Breast epithelium (tissue), 4 donors: Measurements from ENCODE around the gene IDS. TPM values are rescaled to one million over a fixed set of nuclear protein-coding genes. Genes with fewer than 3 reads are reported as not detected.

Experiments
- DNase-seq, 2 donors: peaks; one replicate each; pipeline ENCODE4 v3.0.0-alpha.2; 2019; ENCODE audit warnings: low spot score in 2 of 2
- H3K27ac ChIP-seq, 2 donors: fragments of 200-600 bp; sonication (generic) in 1 of 2; one replicate each; pipeline ENCODE4 v1.5.1; 2016 to 2019; ENCODE audit warnings: mild to moderate bottlenecking in 1 of 2
- H3K27me3 ChIP-seq, 2 donors: fragments of 200-600 bp; sonication (generic) in 1 of 2; one replicate each; pipeline versions ENCODE4 v1.5.1 to v1.6.0; 2017 to 2019; ENCODE audit warnings: control low read depth in 1 of 2, mild to moderate bottlenecking in 1 of 2
- H3K36me3 ChIP-seq: fragments of 200-600 bp; one replicate; pipeline ENCODE4 v1.5.1; 2019
- H3K4me1 ChIP-seq, 2 donors: fragments of 200-600 bp; sonication (generic); one replicate each; pipeline ENCODE4 v1.5.1; 2016 to 2019; ENCODE audit warnings: control low read depth in 1 of 2
- H3K4me3 ChIP-seq, 3 donors: fragments of 200-600 bp; sonication (generic); 1 replicate in 2 of 3; 2 replicates in 1 of 3; pipeline ENCODE4 v1.5.1; 2016 to 2019; ENCODE audit warnings: mild to moderate bottlenecking in 3 of 3, moderate library complexity in 2 of 3
- H3K9me3 ChIP-seq, 2 donors: fragments of 200-600 bp; sonication (generic) in 1 of 2; one replicate each; pipeline ENCODE4 v1.5.1; 2016 to 2019; ENCODE audit warnings: control low read depth in 1 of 2
- CTCF ChIP-seq, 3 donors: fragments of 450-650 bp; IDR thresholded peaks; one replicate each; pipeline ENCODE4 v1.5.1; 2016 to 2017; ENCODE audit warnings: antibody characterized with exemption in 3 of 3, mild to moderate bottlenecking in 3 of 3, moderate library complexity in 3 of 3
- POLR2A ChIP-seq: fragments of 450-650 bp; IDR thresholded peaks from one replicate; pipeline ENCODE4 v1.6.1; 2016; ENCODE audit warnings: antibody characterized with exemption, mild to moderate bottlenecking, moderate library complexity
- POLR2AphosphoS5 ChIP-seq, 3 donors: sonication (generic); formaldehyde crosslinking; IDR thresholded peaks; one replicate each; pipeline ENCODE4 v1.6.1; 2017; ENCODE audit warnings: antibody characterized with exemption in 3 of 3
- intact Hi-C: fragments of 100-400 bp; cut with DNase I; formaldehyde crosslinking; loops from one replicate; pipeline ENCODE4 v1.15.1; 2023; ENCODE audit warnings: low total_unique reads
- total RNA-seq, 3 donors: library from RNA; depleted of rRNA; stranded (reverse); fragments of >200 nt; gene quantifications; one replicate each; pipeline ENCODE4 v1.1.0, GENCODE V29; 2016

IDS gene
- total RNA-seq, 3 donors from 2014 or later, result 61.0 to 72.0 (median 61.8) TPM

- TF ChIP-seq POLR2A, result no peak
- TF ChIP-seq POLR2AphosphoS5 (IDR thresholded peaks at IDR 0.05), result no peak
- no peak for TF ChIP-seq CTCF (IDR thresholded peaks at IDR 0.05)
- no peaks in the 10 kb centered on the region for H3K36me3 ChIP-seq
- intact Hi-C loops, result no loop called here
Observed at GRCh38 chrX:149487292-149487691, 17.8 kb downstream of the IDS start.

GRCh38 chrX:149476513-149476912 is 28.6 kb downstream of the IDS start:
- Histone ChIP-seq H3K4me3 (no peak overlapping the region), H3K36me3 (no peaks in the 10 kb centered on the region), H3K4me1 (no peaks in the 10 kb centered on the region), H3K27ac (no peak overlapping the region), H3K27me3 (peaks cover 0 to 11% of the 10 kb centered on the region in 2 donors), H3K9me3 (no peaks in the 10 kb centered on the region)
- TF ChIP-seq POLR2AphosphoS5 (IDR thresholded peaks at IDR 0.05), result no peak
- no peak for TF ChIP-seq CTCF (IDR thresholded peaks at IDR 0.05)
- TF ChIP-seq POLR2A, result no peak
- intact Hi-C loops, result no loop called here
- no peak for DNase-seq

More at GRCh38 chrX:149487292-149487691, 17.8 kb downstream of the IDS start:
- Histone ChIP-seq H3K4me1 (no peaks in the 10 kb centered on the region), H3K27me3 (no peaks in the 10 kb centered on the region), H3K4me3 (no peak overlapping the region), H3K27ac (no peak overlapping the region), H3K9me3 (no peaks in the 10 kb centered on the region)
- no peak for DNase-seq

- TF ChIP-seq CTCF (IDR thresholded peaks at IDR 0.05), result no peak
- no peak for TF ChIP-seq POLR2AphosphoS5 (IDR thresholded peaks at IDR 0.05)
- no peak for TF ChIP-seq POLR2A
- H3K36me3 ChIP-seq, result no peaks in the 10 kb centered on the region
- no peak for DNase-seq
- intact Hi-C loops, result no loop called here
- peaks cover 0 to 19% of the 10 kb centered on the region in 2 donors for H3K27me3 ChIP-seq
- no peaks in the 10 kb centered on the region for H3K9me3 ChIP-seq
- no peak overlapping the region for H3K27ac ChIP-seq
- no peaks in the 10 kb centered on the region for H3K4me1 ChIP-seq
- H3K4me3 ChIP-seq, result no peak overlapping the region
Observed at GRCh38 chrX:149473966-149474365, 31.1 kb downstream of the IDS start.

- Histone ChIP-seq H3K27me3 (peaks cover 0 to 19% of the 10 kb centered on the region in 2 donors), H3K4me3 (no peak overlapping the region), H3K4me1 (no peaks in the 10 kb centered on the region), H3K9me3 (no peaks in the 10 kb centered on the region), H3K36me3 (no peaks in the 10 kb centered on the region), H3K27ac (no peak overlapping the region)
- no peak for DNase-seq
- TF ChIP-seq POLR2A (no peak), POLR2AphosphoS5 (IDR thresholded peaks at IDR 0.05) (no peak), CTCF (IDR thresholded peaks at IDR 0.05) (no peak)
- intact Hi-C loops, result no loop called here
Observed at GRCh38 chrX:149473092-149473491, 32.0 kb downstream of the IDS start.

GRCh38 chrX:149472625-149473024 is 32.5 kb downstream of the IDS start:
- Histone ChIP-seq H3K27ac (no peak overlapping the region), H3K9me3 (no peaks in the 10 kb centered on the region), H3K4me1 (no peaks in the 10 kb centered on the region), H3K4me3 (no peak overlapping the region), H3K36me3 (no peaks in the 10 kb centered on the region), H3K27me3 (peaks cover 0 to 19% of the 10 kb centered on the region in 2 donors)
- TF ChIP-seq CTCF (IDR thresholded peaks at IDR 0.05), result no peak
- no peak for TF ChIP-seq POLR2AphosphoS5 (IDR thresholded peaks at IDR 0.05)
- no peak for TF ChIP-seq POLR2A
- DNase-seq, result no peak
- intact Hi-C loops, result no loop called here
